ENCODE data around the gene ADGRA1.

Gene ADGRA1

GRCh38 chr10:133156674-133157579, 69.2 kb downstream of the ADGRA1 start:
- Histone ChIP-seq H3K9me2 (replicated peaks; ENCODE audit: insufficient read depth, low read length) (no peaks in the 10 kb centered on the region), H3K4me2 (ENCODE audit: low read depth, low read length, poor library complexity, severe bottlenecking) (no peak overlapping the region)

GRCh38 chr10:133157662-133158436, 70.1 kb downstream of the ADGRA1 start:
- no peaks in the 10 kb centered on the region for H3F3A ChIP-seq (ENCODE audit: insufficient read depth)
- H3K9me2 ChIP-seq (replicated peaks; ENCODE audit: insufficient read depth, low read length), result no peaks in the 10 kb centered on the region
- H3K4me2 ChIP-seq (ENCODE audit: low read depth, low read length, poor library complexity, severe bottlenecking), result no peak overlapping the region
- TF ChIP-seq CTCF (IDR thresholded peaks at IDR 0.05; ENCODE audit: insufficient read depth, low read length, poor library complexity, severe bottlenecking) (no peak), EZH2phosphoT487 (conservative IDR thresholded peaks at IDR 0.05; ENCODE audit: low read length) (no peak)
- H3K27ac ChIP-seq (ENCODE audit: low read depth, low read length), result no peak overlapping the region
- H3K36me3 ChIP-seq (ENCODE audit: low read length), result no peaks in the 10 kb centered on the region
- no peak overlapping the region for H3K9ac ChIP-seq (ENCODE audit: low read length)
- no peaks in the 10 kb centered on the region for H3K79me2 ChIP-seq (ENCODE audit: insufficient read depth, low read length)
- no peaks in the 10 kb centered on the region for H3K27me3 ChIP-seq (ENCODE audit: low read length)
- H2AFZ ChIP-seq (ENCODE audit: low read depth, low read length, severe bottlenecking), result no peak overlapping the region
- no peak overlapping the region for H3K4me3 ChIP-seq (ENCODE audit: insufficient read depth, low read length, poor library complexity, severe bottlenecking)
- no peaks in the 10 kb centered on the region for H3K9me3 ChIP-seq (ENCODE audit: insufficient read depth, low read length)
- no peaks in the 10 kb centered on the region for H4K20me1 ChIP-seq (ENCODE audit: low read depth, low read length)

More at GRCh38 chr10:133156674-133157579, 69.2 kb downstream of the ADGRA1 start:
- H2AFZ ChIP-seq (ENCODE audit: low read depth, low read length, severe bottlenecking), result no peak overlapping the region
- TF ChIP-seq CTCF (IDR thresholded peaks at IDR 0.05; ENCODE audit: insufficient read depth, low read length, poor library complexity, severe bottlenecking), result no peak
- TF ChIP-seq EZH2phosphoT487 (conservative IDR thresholded peaks at IDR 0.05; ENCODE audit: low read length), result no peak
- no peaks in the 10 kb centered on the region for H4K20me1 ChIP-seq (ENCODE audit: low read depth, low read length)
- no peak overlapping the region for H3K4me3 ChIP-seq (ENCODE audit: insufficient read depth, low read length, poor library complexity, severe bottlenecking)
- H3K79me2 ChIP-seq (ENCODE audit: insufficient read depth, low read length), result no peaks in the 10 kb centered on the region
- no peak overlapping the region for H3K27ac ChIP-seq (ENCODE audit: low read depth, low read length)
- H3F3A ChIP-seq (ENCODE audit: insufficient read depth), result no peaks in the 10 kb centered on the region
- no peak overlapping the region for H3K9ac ChIP-seq (ENCODE audit: low read length)
- no peaks in the 10 kb centered on the region for H3K9me3 ChIP-seq (ENCODE audit: insufficient read depth, low read length)
- no peaks in the 10 kb centered on the region for H3K27me3 ChIP-seq (ENCODE audit: low read length)
- no peaks in the 10 kb centered on the region for H3K36me3 ChIP-seq (ENCODE audit: low read length)

- Histone ChIP-seq H3K27ac (ENCODE audit: low read depth, low read length) (no peak overlapping the region), H3F3A (ENCODE audit: insufficient read depth) (no peaks in the 10 kb centered on the region), H4K20me1 (ENCODE audit: low read depth, low read length) (no peaks in the 10 kb centered on the region), H3K4me2 (ENCODE audit: low read depth, low read length, poor library complexity, severe bottlenecking) (no peak overlapping the region), H3K9me3 (ENCODE audit: insufficient read depth, low read length) (no peaks in the 10 kb centered on the region), H3K4me3 (ENCODE audit: insufficient read depth, low read length, poor library complexity, severe bottlenecking) (no peak overlapping the region), H3K36me3 (ENCODE audit: low read length) (no peaks in the 10 kb centered on the region), H3K79me2 (ENCODE audit: insufficient read depth, low read length) (no peaks in the 10 kb centered on the region), H3K27me3 (ENCODE audit: low read length) (no peaks in the 10 kb centered on the region), H3K9ac (ENCODE audit: low read length) (no peak overlapping the region), H2AFZ (ENCODE audit: low read depth, low read length, severe bottlenecking) (no peak overlapping the region), H3K9me2 (replicated peaks; ENCODE audit: insufficient read depth, low read length) (no peaks in the 10 kb centered on the region)
- TF ChIP-seq CTCF (IDR thresholded peaks at IDR 0.05; ENCODE audit: insufficient read depth, low read length, poor library complexity, severe bottlenecking) (no peak), EZH2phosphoT487 (conservative IDR thresholded peaks at IDR 0.05; ENCODE audit: low read length) (no peak)
Observed at GRCh38 chr10:133158437-133158755, 70.7 kb downstream of the ADGRA1 start.
